NCI-H774 (cell line): Measurements from ENCODE around the gene DCAF17.
"Not testable (repeated sequence)": the region's sequence is repeated elsewhere in the genome, so short reads cannot be mapped to it uniquely, and the experiment has no call there.

Experiments used
- DNase-seq: peaks from one replicate; lab custom pipeline; 2025; lab: John Stamatoyannopoulos, UW

DCAF17 gene

GRCh38 chr2:171459498-171459897 lies 25.5 kb downstream of the DCAF17 start:
- DNase-seq, result no peak

DNA sequence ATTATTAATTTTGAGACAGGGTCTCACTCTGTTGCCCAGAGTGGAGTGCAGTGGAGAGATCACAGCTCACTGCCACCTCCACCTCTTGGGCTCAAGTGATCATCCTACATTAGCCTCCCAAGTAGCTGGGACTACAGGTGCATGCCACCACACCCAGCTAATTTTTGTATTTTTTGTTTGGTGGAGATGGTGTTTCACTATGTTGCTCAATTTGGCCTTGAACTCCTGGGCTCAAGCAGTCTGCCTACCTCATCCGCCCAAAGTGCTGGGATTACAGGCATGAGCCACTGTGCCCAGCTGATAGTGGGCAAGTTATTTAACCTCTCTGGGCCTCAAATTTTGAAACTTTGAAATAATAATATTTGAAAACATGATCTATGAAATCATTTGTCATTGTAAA lies 26.5 kb downstream of the DCAF17 start:
- DNase-seq, result no peak

GRCh38 chr2:171469176-171469575 lies 35.1 kb downstream of the DCAF17 start:
- no peak for DNase-seq

GRCh38 chr2:171470129-171470528 lies 36.1 kb downstream of the DCAF17 start:
- no peak for DNase-seq

- no peak for DNase-seq
Measured at GRCh38 chr2:171475979-171476378, 42.0 kb downstream of the DCAF17 start.

DNA sequence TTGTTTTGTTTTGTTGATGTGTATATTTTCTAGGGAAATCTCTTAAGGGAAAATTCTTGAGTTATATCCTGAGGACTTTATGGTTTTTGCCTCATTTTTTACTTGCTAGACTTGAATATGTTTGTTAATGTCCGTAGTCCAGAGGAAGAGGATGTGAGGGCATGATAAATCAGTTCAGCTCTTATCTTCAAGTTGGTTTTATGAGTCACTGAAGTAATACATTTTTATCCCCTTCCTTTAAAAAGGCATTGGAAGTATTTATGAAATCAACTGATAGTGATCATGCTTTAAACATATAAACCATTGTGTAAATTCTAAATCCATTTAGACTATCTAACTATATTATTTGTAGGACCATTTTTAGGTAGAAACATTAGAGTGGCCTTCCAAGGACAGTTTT lies 44.3 kb downstream of the DCAF17 start:
- DNase-seq, result no peak

GRCh38 chr2:171479154-171479814 lies 45.3 kb downstream of the DCAF17 start:
- DNase-seq, result no peak

GRCh38 chr2:171480908-171481307 lies 46.9 kb downstream of the DCAF17 start:
- no peak for DNase-seq

GRCh38 chr2:171482308-171482707 lies 48.3 kb downstream of the DCAF17 start:
- no peak for DNase-seq

DNA sequence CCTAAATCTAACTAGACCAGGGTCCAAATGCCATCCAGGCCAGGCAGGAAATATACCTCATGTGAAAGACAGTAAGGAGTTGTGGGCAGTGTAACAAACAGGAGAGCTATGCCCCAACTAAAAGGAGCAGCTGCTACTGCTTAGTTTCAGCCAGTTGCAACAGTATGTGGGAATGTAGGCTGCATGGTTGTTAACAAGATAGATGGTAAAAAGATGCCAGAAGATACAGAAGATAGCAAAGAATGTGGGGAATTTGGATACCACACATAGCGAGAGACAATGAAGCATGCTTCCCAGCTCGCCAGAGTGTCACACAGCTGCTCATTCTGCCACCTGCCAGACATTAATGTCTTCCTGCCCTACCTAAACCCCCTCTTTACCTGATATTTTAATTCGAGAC lies 48.9 kb downstream of the DCAF17 start:
- no peak for DNase-seq

GRCh38 chr2:171483793-171484192 lies 49.8 kb downstream of the DCAF17 start:
- no peak for DNase-seq

- no peak for DNase-seq
Measured at GRCh38 chr2:171485116-171485515, 51.1 kb downstream of the DCAF17 start.

GRCh38 chr2:171487201-171487600 lies 53.2 kb downstream of the DCAF17 start:
- DNase-seq, result no peak

DNA sequence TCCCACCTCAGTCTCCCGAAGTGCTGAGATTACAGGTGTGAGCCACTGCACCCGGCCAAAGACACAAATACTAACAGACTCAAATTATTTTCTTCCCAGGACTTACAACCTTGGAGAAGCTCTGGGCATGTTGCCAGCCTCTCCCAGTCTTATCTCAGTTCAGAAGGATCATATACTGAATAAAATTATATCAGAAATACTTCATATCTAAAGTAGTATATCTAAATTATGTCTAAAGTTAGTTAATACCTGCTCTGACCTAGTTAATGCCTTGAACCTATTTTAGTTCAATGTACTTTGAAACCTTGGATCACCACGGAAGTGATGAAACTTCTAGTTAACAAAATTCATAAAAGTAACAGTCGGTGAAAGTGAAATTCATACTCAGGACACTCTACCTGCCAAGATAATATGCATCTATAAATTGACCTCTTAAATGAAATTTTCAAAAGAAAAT lies 53.8 kb downstream of the DCAF17 start:
- DNase-seq, result no peak

DNA sequence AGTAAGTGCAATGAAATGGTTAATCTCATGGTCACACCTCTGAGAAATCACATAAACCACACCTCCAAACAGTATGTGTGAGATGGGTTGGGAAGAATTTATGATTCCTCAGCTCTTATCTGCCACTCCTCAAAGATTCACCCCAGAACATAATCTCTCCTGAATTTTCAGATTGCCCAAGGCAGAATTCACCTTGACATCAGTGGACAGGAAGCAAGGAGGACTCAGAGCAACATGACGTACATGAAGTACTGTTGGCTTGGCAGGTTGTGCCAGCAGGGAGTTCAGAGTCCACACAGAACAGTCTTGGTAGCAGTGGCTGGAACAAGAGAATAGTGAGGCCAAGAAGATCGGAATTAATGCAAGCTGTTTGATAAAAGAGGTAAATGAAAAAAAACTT lies 56.6 kb downstream of the DCAF17 start:
- no peak for DNase-seq

GRCh38 chr2:171491292-171491691 lies 57.3 kb downstream of the DCAF17 start:
- no peak for DNase-seq

GRCh38 chr2:171492664-171493063 lies 58.6 kb downstream of the DCAF17 start:
- DNase-seq, result no peak

- DNase-seq, result not testable (repeated sequence)
Measured at GRCh38 chr2:171497664-171498063, 63.6 kb downstream of the DCAF17 start.

GRCh38 chr2:171505374-171505773 lies 71.3 kb downstream of the DCAF17 start:
- DNase-seq, result no peak

- no peak for DNase-seq
Measured at GRCh38 chr2:171509945-171510731, 76.1 kb downstream of the DCAF17 start.

- no peak for DNase-seq
Measured at GRCh38 chr2:171512014-171512413, 78.0 kb downstream of the DCAF17 start.

DNA sequence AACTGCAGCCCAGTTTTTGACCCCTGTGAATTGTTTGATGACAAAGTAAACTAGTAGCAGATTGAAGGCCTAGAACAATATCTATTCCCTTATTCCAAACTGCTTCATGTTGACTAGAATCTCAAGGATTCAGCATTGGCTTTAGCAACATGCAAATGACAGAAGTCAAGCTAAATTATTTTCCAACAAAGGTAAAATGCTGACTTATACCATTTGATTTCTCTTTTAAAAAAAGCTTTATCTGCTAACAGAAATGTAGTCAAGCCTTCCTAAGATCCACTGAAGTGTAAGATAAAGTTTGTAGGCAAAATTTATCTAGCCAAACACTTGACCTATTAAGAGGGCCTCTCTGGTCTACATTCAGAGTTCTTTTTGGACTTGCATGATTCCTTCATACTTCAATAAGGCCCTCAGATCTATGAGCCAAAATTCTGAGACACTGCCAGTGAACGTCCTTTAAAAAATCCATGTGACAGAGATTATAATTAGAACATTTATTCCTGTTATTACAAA lies 78.7 kb downstream of the DCAF17 start:
- DNase-seq, result no peak

DNA sequence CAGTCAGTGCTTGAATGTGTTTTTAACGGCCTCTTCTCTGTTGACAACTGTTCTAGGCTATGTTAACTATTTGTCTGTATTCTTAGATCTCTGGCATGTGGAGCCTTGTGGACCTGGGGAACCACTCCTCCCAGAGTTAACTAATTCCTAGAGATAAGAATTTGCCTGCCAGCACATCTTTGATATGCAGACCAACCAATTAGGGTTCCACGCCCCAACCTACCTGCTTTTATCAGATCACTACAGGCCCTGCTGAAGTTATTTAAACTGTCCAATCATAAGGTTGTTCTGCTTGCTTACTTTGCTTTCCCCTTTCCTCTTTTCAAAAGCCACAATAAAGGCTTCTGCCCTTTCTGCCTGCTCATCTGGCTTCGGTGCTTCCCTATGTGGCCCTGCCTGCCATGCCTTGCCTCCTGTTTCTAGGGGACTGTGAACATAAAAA lies 79.7 kb downstream of the DCAF17 start:
- DNase-seq, result no peak
